Smooth muscle cell of the brain vasculature (primary cell): Measurements from ENCODE around the gene P2RY12.
"Not testable (repeated sequence)": the region's sequence is repeated elsewhere in the genome, so short reads cannot be mapped to it uniquely, and the experiment has no call there.

Experiments
- DNase-seq: peaks from one replicate; pipeline ENCODE4 v3.0.0-alpha.2; 2012; ENCODE audit warnings: low read depth, low spot score

P2RY12 gene

DNA sequence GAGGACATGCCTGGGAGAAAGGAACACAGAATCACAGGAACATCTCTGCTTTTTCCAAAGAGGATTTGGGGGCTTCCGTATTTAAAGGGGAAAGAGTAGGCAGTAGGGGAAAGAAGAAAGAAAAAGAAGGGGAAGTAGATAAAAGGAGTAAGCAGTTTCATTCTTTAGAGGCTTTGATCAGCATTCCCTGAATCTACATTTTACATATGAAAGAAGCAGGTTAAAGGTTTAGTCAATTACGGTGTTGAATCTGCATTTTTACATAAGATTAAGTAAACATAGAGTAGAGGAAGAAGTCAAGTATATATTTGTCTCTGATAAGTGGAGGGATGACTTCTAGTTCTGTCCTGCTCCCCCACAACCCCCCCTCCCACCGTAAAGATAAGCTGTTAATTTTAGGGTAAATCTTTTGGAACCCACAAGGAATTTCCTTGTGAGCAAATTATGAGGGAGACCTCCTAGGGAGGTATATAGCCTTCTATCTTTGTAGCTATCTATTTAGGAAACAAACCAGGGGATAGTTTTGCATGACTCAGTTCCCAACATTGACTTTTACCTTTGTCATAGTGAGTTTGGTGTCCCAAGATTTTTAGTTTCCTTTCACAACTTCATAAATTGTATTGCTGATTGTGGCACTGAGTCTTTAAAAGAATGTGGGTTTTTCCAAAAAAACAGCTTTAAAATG lies 8.7 kb upstream of the P2RY12 start:
- no peak for DNase-seq

DNA sequence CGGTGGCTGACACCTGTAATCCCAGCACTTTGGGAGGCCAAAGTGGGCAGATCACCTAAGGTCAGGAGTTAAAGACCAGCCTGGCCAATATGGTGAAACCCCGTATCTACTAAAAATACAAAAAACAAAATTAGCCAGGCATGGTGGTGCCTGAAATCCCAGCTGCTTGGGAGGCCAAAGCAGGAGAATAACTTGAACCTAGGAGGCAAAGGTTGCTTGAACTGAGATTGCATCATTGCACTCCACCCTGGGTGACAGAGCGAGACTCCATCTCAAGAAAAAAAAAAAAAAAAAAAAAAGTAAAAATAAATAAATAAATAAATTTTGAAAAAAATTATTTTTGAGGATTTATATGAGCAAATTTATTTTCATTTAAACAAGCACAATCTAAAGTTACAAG lies 7.6 kb upstream of the P2RY12 start:
- not testable (repeated sequence) for DNase-seq

DNA sequence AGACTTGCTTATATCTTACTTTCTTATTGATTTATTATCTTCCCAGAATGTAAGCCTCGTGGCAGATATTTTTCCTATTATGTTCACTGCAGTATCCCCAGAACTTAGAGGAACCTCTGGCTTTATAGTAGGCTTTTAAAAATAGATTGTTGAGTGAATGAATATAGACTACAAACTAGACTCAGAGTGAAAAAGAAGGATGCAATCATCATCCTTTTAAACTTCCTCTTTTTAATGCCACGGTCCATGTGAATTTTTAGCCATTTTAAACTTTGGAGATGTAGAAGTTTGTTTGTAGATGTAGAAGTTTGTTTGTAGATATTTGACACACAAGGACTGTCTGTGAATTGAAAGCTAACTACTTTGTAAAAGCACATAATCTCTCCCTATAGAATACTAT lies 7.2 kb upstream of the P2RY12 start:
- DNase-seq = no peak

DNA sequence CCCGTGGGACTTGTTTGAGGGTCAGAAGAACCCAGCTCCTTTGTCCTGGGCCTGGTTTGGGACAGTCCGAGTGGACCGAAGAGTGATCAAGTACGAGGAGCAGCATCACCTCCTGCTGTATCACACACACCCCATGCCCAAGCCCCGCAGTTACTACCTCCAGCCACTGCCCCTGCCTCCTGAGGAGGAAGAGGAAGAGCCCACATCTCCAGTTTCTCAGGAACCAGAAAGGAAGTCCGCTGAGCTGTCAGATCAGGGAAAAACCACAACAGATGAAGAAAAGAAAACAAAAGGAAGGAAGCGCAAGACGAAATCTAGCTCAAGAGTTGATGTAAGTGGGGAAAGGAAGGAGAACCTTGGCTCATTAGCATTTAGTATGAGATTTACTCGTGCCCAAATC lies 3.3 kb upstream of the P2RY12 start:
- no peak for DNase-seq

DNA sequence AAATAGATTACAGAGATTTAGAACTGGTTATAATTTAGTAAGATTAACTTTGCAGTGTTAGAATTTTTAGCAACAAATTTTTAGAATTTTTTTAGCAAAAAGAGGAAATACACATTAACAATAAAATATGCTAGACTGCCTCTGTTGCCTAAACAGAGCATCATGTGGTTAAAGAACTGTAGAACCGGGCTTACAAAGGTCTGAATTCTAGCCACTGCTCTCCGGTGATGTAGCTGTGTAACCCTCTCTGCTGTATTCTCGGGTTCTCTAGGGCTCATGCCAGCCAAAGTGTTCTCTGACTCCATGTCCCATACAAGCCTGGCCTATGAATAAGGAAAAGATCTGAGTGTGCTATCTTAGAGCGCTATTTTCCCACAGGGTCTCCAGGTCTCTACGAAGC lies 2.9 kb upstream of the P2RY12 start:
- no peak for DNase-seq

DNA sequence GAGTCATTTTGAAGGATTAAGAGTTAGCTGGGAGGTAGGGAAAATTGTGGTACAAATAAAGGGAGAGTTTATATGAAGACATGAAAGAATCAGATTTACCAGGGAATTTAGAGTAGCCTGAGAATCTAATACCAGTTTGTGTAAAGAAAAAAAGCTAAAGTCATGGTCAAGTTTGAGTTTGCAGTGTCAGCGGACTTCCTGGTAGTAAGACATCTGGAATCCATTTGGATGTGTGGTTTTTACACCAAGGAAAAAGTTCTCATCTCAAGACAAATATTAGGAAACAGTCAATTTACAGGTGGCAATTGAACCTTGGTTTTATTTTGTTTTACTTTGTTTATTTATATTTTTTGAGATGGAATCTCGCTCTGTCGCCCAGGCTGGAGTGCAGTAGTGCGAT lies 1.5 kb upstream of the P2RY12 start:
- peak; percentile 28 for DNase-seq

DNA sequence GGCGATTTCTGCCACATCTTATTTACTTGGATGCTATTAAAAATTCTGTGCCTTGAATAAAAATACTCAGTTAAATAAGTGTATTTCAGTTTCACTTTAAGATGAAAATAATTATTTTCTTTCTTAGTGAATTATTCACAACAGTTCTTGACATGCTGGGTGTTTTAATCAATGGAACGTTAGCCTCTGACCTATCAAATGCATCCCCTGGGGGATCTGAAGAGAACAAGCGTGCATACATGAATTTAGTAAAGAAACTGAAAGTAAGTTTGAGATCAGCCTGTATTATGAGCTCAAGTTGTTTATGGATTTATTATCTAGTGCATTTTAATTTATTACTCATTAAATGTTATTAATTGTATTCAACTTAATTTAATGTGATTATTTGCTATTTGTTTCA lies 597 bp downstream of the P2RY12 start:
- no peak for DNase-seq

DNA sequence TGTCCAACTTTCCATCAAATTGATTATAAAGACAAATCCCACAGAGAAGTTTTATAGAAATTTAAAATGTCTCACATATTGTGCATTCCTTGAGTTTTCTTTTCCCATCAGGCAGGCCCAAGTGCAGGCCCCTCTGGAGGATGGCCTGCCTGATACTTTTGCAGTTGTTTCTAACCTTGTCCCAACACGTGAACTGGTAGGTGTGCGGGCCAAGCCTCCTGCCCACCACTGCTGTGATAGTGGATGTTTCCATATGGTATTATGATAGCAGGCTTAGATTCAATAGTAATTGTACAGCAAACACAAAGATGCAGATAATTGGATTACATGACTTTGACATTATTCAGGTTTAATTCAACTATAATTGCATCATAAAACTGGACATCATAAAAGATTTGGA lies 1.4 kb downstream of the P2RY12 start:
- DNase-seq = no peak

DNA sequence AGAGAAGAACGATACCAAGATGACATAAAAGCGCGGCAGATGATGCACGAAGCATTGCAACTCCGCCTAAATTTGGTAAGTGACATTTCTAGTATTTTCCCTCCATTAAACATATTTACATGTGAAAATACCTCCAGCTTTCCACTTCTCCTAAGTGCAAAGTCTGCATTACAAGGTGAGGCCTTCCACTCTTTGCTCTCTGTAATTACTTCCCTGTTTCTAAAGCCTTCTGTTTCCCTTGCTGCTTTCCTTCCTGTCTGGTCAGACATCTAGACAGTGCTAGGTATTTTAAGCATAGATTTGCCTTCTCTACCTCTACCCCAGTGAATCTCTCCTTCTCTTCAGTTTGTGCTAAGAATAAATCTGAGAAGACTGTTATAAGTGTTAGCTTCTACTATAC lies 1.9 kb downstream of the P2RY12 start:
- DNase-seq = no peak

DNA sequence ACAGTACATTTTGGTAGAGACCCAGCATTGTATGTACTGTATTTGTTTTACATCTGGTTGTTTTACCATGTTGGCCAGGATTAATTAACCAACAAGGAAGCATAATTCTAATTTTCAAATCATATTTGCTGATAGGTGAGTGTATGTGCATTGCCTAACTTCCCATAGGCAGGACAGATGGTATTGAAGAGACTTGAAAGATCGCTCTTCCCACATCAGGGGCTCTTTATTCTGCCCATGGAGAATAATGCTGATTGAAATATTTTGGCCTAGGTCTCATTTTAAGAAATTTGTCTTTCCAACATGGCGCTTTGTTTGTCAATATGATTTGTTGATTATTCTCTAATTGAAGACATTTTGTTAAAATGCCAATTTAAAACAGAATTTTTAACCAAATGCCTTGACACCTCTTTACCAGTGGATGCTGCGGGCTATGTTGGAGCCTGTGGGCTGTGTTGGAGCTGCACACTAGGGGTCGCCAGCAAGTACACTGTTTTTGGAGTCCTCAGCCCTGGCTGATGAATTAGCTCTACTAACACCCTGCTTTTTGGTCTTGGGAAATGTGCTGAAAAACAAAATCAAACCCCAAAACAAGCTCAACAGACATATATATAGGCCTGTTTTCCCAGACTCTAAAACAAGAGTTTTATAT lies 5.3 kb downstream of the P2RY12 start:
- DNase-seq = no peak

DNA sequence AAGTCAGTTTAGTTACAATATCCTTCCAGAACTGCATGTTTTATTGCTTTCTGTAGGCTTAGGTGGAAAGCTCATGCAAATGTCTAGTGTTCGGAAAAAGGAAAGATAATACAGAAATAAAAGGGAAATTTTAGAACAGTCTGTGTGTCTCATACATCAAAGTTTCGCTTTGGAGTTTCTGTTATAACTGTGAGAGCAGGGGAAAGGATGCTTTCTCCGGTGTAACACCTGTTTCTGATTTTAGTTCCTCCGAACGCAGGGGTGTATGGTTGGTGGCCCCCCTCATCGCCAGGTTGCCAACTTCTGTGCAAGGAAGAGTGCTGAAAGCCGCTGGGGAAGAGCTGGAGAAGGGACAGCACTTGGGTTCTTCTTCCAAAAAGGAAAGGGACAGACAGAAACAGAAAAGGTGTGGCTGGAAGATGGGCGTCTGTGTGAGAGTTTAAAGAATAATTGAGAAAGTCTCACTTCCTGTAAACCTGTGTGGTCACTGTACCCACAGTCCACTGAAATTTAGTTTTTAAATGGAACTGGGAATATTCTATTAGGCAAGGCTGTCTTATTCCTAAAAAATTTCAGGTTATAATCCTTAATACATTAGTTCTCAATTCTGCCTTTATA lies 6.7 kb downstream of the P2RY12 start:
- no peak for DNase-seq

DNA sequence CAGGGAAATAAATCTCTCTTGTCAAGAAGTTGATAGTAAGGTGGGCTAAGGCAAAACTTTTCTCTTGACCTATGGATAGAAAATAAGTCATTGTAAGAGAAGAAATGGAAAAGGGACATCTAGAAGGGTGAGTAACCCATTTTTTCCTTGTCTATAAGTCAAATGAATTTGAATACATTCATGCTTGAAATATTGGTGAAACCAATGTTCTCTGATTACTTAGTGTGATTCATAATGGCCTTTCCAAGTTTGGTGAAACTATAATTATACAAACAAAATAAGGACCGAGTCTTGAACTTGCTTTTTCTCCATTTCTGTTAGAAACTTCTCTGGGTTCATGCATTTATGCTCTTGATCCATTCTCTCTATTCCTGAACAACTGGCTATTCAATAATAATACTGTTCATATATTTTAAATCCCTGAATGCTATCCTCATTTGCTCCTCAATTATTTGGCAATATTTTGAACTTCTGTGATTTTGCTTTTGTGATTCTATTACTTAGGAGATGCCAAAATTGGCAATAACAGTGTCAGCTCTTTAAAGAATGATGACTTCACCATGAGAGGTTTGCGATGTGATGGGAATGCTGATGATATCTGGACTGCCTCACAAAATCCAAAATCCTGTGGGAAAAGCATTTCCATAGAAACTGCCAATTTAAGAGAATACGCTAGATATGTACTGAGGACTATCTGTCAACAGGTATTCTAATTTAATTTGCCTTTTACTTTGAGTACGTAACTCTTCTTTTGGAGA lies 12.3 kb downstream of the P2RY12 start:
- no peak for DNase-seq

DNA sequence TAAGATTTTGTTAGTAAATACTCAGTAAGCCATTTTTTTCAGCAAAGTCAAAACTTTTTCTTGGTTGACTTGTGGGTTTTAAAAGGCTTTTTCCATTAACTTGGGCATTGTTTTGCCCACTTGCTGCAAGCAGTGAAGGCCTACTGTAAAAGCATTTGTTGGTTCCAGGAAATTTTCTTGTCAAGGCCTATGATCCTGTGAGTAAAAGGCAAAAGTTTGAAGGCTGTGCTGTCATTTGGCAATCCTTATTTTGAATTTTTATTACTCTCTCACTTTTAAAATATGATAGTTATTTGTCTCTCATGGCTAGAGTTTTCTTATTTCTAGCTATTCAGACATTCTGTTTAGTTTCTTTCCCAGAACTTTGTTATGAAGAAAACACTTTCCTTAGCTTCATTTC lies 13.0 kb downstream of the P2RY12 start:
- DNase-seq = no peak

DNA sequence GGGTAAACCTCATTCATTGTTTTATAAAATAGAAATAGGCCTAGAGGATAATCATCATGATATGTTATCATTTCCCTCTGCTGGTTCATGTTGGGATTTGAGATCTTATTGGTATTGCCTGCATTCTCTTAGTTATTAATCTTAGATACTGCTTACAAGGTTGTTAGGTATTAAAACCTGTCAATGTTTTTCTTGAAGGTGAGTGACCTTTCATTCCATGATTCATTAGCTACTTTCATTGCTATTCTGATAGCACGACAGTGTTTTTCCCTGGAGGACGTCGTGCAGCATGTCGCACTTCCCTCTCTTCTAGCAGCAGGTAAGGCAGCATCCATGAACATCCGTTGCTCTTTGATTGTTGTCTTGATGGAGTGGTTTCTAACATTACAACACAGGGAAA lies 17.1 kb downstream of the P2RY12 start:
- no peak for DNase-seq

DNA sequence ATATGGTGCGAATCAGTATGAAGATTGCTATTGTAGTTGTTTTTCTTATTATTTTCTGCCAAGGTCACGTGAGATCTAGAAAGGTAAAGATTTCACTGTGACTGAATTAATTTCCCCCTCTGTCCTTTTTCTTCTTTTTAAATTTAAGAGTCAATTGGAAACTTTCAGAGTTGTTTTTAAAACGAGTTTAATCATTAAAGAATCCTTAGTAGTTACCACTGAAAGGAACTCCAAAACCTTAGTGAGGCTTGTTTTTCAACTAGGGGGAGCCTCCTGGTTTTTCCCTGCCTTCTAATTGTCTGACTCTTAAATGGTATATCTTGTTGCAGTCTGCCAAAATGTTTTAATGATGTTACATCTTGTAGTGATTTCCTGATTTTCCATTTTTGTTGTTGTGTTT lies 17.6 kb downstream of the P2RY12 start:
- no peak for DNase-seq

DNA sequence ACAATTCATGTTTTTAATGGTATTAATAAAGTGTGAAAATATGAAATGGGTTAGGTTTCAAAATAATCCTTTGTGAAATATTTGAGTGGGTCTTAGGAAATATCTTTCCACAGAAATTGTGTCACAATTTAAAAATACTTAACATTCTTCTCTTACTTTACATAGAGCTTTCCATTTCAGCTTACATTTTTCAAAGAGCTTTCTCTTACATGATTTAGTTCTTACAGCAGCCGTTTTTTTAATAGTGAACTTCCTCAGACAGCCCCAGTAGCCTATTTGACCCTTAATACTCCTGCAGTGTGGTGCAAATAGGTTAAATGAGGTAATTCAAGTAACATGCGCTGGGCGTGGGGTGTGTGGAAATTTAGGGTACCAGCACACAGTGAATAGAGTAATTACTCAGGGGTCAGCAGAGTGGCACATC lies 21.8 kb downstream of the P2RY12 start:
- no peak for DNase-seq

DNA sequence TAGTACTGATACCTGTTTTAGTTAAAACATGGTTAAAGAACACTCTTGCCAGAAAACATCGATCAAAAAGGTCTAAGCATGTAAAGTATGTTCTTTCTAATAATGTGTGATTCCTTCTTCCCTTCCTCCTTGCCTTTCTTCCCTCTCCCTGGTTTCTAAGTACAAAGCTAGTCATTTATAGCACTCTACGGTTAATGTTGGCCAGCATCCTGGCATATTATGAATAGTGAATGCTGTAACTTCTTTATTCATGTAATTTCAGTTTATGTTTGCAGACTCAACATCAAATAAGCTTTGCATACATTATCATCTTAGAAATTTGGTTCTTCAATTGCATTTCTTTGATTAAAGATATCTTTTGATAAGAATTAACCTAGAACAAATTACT lies 27.1 kb downstream of the P2RY12 start:
- no peak for DNase-seq

DNA sequence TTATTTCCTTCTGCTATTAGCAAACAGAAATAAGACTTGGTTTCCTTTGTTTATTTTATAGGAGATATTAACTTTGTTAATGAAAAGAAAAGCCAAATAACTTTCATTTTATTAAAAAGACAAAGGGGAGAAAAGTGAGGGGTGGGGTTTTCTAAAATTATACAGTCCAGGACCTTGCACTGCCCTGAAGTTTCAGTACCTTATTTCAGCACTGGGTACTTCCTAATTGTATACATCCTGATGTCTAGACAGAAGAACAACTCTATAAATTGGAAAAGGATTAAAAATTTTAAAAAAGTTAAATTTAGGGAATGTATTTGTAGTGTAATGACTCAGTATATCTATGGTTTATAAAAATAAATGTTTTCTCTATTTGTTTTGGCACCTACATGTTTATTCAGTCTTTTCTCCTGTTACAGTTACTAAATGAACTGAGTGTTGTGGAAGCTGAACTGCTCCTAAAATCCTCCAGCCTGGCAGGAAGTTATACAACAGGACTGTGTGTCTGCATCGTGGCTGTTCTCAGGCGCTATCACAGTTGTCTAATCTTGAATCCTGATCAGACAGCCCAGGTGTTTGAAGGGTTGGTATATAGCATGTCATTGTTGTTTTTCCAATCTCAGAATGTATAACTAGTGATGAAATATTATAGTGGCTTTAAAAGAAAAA lies 27.6 kb downstream of the P2RY12 start:
- peak; percentile 9 for DNase-seq

DNA sequence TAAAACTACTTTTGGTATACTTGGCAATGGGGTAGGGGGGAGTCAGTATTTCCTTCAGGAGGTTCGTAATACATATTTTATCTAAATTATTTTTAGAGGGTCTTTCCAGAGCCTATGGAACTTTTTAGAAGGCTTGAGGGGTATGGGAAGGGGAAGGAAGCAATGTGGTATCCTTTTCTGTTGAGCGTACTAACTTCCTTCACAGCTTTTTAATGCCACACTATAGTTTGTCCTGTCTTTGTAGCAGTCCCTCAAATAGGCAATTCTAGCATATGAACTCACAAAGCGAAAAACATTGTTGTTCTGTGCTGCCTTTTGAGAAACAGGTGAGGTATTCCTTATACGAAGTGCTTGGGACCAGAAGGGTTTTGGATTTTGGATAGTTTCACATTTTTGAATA lies 32.9 kb downstream of the P2RY12 start:
- DNase-seq = no peak

DNA sequence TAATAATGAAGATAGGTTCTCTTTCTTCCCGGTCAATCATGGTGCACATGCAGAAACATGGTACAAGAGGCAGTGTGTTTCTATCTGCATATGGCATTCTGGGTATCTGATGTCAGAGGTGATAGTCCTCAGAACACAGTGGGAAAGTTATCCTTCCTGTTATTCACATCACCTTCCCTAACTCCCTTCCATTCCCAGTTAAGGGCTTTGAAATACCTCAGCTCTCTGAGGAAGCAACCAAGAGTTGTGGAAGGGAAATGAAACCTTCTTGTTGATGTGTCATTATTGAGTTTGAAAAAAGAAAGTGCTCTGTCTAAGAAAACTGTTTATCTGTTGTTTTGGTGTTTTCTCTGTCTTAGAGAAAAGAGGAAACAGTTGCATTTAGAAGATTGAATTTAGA lies 33.3 kb downstream of the P2RY12 start:
- DNase-seq = no peak

DNA sequence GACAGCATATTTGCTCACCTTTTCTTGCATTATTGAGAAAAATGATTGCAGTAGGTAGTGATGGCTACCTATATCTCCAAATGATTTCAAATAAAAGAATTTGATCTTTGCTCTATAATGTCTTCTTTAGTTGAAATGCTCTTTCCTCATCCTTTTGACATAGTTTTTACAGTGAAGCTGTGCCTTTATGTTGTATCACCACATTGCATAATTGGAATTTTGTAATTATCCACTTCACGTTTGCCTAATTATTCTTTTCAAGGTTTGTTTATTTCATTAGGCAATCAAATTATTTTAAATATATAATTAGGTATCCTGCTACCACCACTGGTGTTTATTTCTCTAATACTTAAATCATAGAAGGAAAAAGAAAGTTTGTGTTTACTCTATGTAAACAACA lies 33.9 kb downstream of the P2RY12 start:
- no peak for DNase-seq

DNA sequence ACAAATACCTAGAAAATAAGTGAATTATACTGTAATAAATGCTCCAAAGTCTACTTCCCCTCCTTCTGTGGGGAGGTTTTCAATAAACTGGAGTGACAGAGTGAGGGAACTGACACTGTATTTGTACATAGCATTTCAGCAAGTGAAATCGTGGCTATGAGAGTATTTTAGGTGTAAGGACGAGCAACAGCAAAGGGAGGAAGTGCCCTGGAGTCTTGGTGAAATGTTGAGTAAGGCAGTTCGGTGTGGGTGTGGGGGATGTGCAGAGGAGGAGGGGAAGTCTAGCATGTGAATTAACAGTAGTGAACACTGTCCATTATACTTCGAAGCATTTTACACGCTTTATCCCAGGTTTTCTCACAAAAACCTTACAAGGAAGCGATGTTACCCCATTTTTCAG lies 37.1 kb downstream of the P2RY12 start:
- no peak for DNase-seq
